ENCODE measurements around the gene CERS6. TPM values are rescaled to one million over a fixed set of nuclear protein-coding genes. Genes with fewer than 3 reads are reported as not detected.

CERS6 gene
- total and polyA plus RNA-seq, 2 experiments from 2014 or later, result 40.9 to 99.1 TPM

GRCh38 chr2:168821992-168822391 lies 365.9 kb downstream of the CERS6 start:
- Histone ChIP-seq H2AFZ (no peak overlapping the region), H3K27me3 (no peaks in the 10 kb centered on the region), H3K9me2 (replicated peaks; ENCODE audit: insufficient read depth) (no peaks in the 10 kb centered on the region), H3K27ac (no peak overlapping the region), H3K79me2 (no peaks in the 10 kb centered on the region), H3K9me3 (ENCODE audit: low read depth) (no peaks in the 10 kb centered on the region), H3K4me2 (no peak overlapping the region), H3K4me3 (no peak overlapping the region), H4K20me1 (ENCODE audit: insufficient read depth, poor library complexity, severe bottlenecking) (no peaks in the 10 kb centered on the region), H3K4me1 (ENCODE audit: insufficient read depth) (peaks cover 6% of the 10 kb centered on the region), H3K36me3 (replicated peaks; ENCODE audit: insufficient read depth, low read depth) (no peaks in the 10 kb centered on the region)
- WGBS (ENCODE audit: low lambda C conversion rate, missing lambda C conversion rate), result 100% methylated on average over 1 of the region's 1 CpG
- DNase-seq (ENCODE audit: low spot score), result no peak
- TF ChIP-seq CTCF (IDR thresholded peaks at IDR 0.05; ENCODE audit: poor library complexity) (no peak), EZH2 (IDR thresholded peaks at IDR 0.05; ENCODE audit: borderline replicate concordance) (no peak), EZH2phosphoT487 (IDR thresholded peaks at IDR 0.05; ENCODE audit: low read depth, severe bottlenecking, unreplicated experiment) (no peak)

Small RNAs within 50 kb of the gene (microRNA-seq; reads per million reads assigned to microRNA genes)
- 1.3 reads per million for gene MIR4774

Small RNAs within 50 kb of the gene (small RNA-seq; reads per million reads assigned to genes)
- gene MIR4774 (not detected), gene RN7SL813P (not detected), gene RNU6-766P (not detected)

Other genes with a start within 250 kb of the CERS6 start
- 35.4 and 39.4 TPM in 2 replicates for gene STK39, start 208.7 kb upstream of the CERS6 start, total RNA-seq
- gene STK39, start 208.7 kb upstream of the CERS6 start, polyA plus RNA-seq, result 26.5 and 26.9 TPM in 2 replicates